OCI-LY1 (cell line): ENCODE results near the gene IL13.

ENCODE experiments used
- H2AFZ ChIP-seq: fragments of 200-600 bp; sonication (generic), shearing (Covaris generic); 2 replicates; pipeline ENCODE4 v1.6.0; 2014; ENCODE audit warnings: antibody characterized with exemption, mild to moderate bottlenecking, low read length
- H3F3A ChIP-seq: fragments of 200-600 bp; sonication (generic), shearing (Covaris generic); 2 replicates; pipeline ENCODE4 v1.6.0; 2014; ENCODE audit warnings: mild to moderate bottlenecking, antibody characterized with exemption, low read length, moderate library complexity; ENCODE audit not compliant: insufficient read depth
- H3K27ac ChIP-seq: fragments of 200-600 bp; sonication (generic); 2 replicates; pipeline ENCODE4 v1.5.1; 2014; ENCODE audit warnings: low read length, mixed run types, mild to moderate bottlenecking, low read depth; ENCODE audit not compliant: poor library complexity, severe bottlenecking
- H3K27me3 ChIP-seq: fragments of 200-600 bp; sonication (generic); 2 replicates; pipeline ENCODE4 v1.6.0; 2014; ENCODE audit warnings: antibody characterized with exemption, mild to moderate bottlenecking, low read length, moderate library complexity; ENCODE audit not compliant: insufficient read depth
- H3K36me3 ChIP-seq: fragments of 200-600 bp; sonication (generic); 2 replicates; pipeline ENCODE4 v1.6.1; 2014; ENCODE audit warnings: mild to moderate bottlenecking, antibody characterized with exemption, low read length, moderate library complexity, mixed read lengths; ENCODE audit not compliant: insufficient read depth
- H3K4me1 ChIP-seq: fragments of 200-600 bp; sonication (generic); 2 replicates; pipeline ENCODE4 v1.5.1; 2014; ENCODE audit warnings: mild to moderate bottlenecking, low read length, moderate library complexity; ENCODE audit not compliant: insufficient read depth, severe bottlenecking
- H3K4me2 ChIP-seq: fragments of 200-600 bp; sonication (generic), shearing (Covaris generic); 2 replicates; pipeline ENCODE4 v1.6.1; 2014; ENCODE audit warnings: low read length
- H3K4me3 ChIP-seq: fragments of 200-600 bp; sonication (generic); 2 replicates; pipeline ENCODE4 v1.5.1; 2014; ENCODE audit warnings: low read length, low read depth, mild to moderate bottlenecking, mixed read lengths; ENCODE audit not compliant: poor library complexity, severe bottlenecking
- H3K79me2 ChIP-seq: fragments of 200-600 bp; shearing (Covaris generic); 2 replicates; pipeline ENCODE4 v1.6.1; 2016; ENCODE audit warnings: mixed run types, low read length, mixed read lengths; ENCODE audit not compliant: insufficient read depth
- H3K9ac ChIP-seq: fragments of 200-600 bp; sonication (generic), shearing (Covaris generic); 2 replicates; pipeline ENCODE4 v1.6.1; 2014; ENCODE audit warnings: mild to moderate bottlenecking, low read length, mixed read lengths
- H3K9me2 ChIP-seq: fragments of 200-600 bp; sonication (generic), shearing (Covaris generic); 2 replicates; pipeline ENCODE4 v1.6.1; 2014; ENCODE audit warnings: low read depth, mild to moderate bottlenecking, low read length, mixed read lengths
- H3K9me3 ChIP-seq: fragments of 200-600 bp; shearing (Covaris generic); 2 replicates; pipeline ENCODE4 v1.6.1; 2014; ENCODE audit warnings: low read length, mixed read lengths
- H4K20me1 ChIP-seq: fragments of 200-600 bp; sonication (generic), shearing (Covaris generic); 2 replicates; pipeline ENCODE4 v1.6.0; 2016; ENCODE audit warnings: mild to moderate bottlenecking, low read length; ENCODE audit not compliant: insufficient read depth
- EZH2 ChIP-seq: fragments of 200-600 bp; sonication (generic), shearing (Covaris generic); IDR thresholded peaks from 2 replicates; pipeline ENCODE4 v1.8.0; 2017; ENCODE audit warnings: borderline replicate concordance, mixed run types, mild to moderate bottlenecking, antibody characterized with exemption, low read length, moderate library complexity, mixed read lengths
- TF ChIP-seq, protein P1 (sequence below): fragments of 200-600 bp; sonication (generic), shearing (Covaris generic); IDR thresholded peaks from 2 replicates; pipeline ENCODE4 v1.5.1; 2017; ENCODE audit warnings: mild to moderate bottlenecking, antibody characterized with exemption, low read length, moderate library complexity, mixed read lengths

IL13 gene

DNA sequence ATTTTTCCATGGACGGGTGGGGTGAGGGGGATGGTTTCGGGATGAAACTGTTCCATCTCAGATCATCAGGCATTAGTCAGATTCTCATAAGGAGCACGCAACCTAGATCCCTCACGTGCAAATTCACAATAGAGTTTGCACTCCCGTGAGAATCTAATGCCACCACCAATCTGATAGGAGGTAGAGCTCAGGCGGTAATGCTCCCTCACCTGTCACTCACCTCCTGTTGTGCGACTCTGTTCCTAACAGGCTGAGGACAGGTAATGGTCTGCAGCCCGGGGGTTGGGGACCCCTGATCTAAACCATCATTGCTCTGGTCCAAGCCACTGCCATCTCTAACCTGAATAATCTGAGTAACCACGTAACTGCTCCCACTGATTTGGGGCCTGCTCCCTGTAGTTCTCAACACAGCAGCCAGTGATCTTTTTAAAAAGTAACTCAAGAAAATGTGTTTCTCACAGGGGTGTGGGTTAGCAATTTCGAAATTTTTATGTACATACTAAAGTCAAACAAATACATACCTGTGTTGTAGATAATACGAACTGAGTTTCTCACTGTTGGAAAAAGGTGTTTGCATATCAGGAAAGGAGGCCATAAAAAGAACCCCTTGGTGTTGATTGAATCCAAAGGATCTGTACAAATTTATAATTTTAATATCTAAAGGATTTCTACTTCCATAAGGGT is 11.2 kb upstream of the IL13 start:
- H3K9me2 ChIP-seq: no peaks in the 10 kb centered on the region
- no peaks in the 10 kb centered on the region for H4K20me1 ChIP-seq
- no peak overlapping the region for H2AFZ ChIP-seq
- H3F3A ChIP-seq: no peaks in the 10 kb centered on the region
- peaks cover 3% of the 10 kb centered on the region; the same call in 1 of the 2 replicates for H3K9me3 ChIP-seq
- no peaks in the 10 kb centered on the region for H3K4me1 ChIP-seq
- H3K27me3 ChIP-seq: no peaks in the 10 kb centered on the region
- H3K27ac ChIP-seq: no peak overlapping the region
- no peak for TF ChIP-seq EZH2
- TF ChIP-seq, protein P1, sequence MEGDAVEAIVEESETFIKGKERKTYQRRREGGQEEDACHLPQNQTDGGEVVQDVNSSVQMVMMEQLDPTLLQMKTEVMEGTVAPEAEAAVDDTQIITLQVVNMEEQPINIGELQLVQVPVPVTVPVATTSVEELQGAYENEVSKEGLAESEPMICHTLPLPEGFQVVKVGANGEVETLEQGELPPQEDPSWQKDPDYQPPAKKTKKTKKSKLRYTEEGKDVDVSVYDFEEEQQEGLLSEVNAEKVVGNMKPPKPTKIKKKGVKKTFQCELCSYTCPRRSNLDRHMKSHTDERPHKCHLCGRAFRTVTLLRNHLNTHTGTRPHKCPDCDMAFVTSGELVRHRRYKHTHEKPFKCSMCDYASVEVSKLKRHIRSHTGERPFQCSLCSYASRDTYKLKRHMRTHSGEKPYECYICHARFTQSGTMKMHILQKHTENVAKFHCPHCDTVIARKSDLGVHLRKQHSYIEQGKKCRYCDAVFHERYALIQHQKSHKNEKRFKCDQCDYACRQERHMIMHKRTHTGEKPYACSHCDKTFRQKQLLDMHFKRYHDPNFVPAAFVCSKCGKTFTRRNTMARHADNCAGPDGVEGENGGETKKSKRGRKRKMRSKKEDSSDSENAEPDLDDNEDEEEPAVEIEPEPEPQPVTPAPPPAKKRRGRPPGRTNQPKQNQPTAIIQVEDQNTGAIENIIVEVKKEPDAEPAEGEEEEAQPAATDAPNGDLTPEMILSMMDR: no peak
- no peak overlapping the region for H3K9ac ChIP-seq
- H3K4me2 ChIP-seq: no peak overlapping the region
- no peak overlapping the region for H3K4me3 ChIP-seq
- H3K79me2 ChIP-seq: no peaks in the 10 kb centered on the region
- peaks cover 27% of the 10 kb centered on the region for H3K36me3 ChIP-seq

DNA sequence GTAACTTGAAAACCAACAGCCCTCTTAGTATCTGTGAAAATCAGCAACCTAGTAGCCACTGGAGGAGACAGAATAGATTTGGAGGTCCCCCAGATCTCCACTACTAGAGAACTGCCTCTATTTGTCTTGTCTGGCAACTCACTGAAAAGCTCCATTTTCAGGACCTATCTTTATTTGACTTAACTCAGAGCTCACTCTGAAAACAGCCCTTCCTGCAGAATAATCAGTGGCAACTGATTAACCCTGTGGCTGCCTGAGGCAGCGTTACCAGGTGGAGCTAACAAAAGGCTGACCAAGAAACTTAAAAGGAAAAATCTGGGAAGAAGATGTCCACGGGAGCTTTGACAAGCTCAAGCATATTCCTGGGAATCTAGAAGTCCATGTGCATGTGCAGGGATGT is 10.5 kb upstream of the IL13 start:
- Histone ChIP-seq H3K4me2 (no peak overlapping the region), H3K9me3 (peaks cover 3% of the 10 kb centered on the region; the same call in 1 of the 2 replicates), H4K20me1 (no peaks in the 10 kb centered on the region), H3K27ac (no peak overlapping the region), H3K9ac (no peak overlapping the region), H3K79me2 (no peaks in the 10 kb centered on the region), H3K4me3 (no peak overlapping the region), H2AFZ (no peak overlapping the region), H3K36me3 (peaks cover 20% of the 10 kb centered on the region), H3K9me2 (no peaks in the 10 kb centered on the region), H3K4me1 (no peaks in the 10 kb centered on the region), H3F3A (no peaks in the 10 kb centered on the region), H3K27me3 (no peaks in the 10 kb centered on the region)
- TF ChIP-seq, protein P1: no peak
- TF ChIP-seq EZH2: no peak

DNA sequence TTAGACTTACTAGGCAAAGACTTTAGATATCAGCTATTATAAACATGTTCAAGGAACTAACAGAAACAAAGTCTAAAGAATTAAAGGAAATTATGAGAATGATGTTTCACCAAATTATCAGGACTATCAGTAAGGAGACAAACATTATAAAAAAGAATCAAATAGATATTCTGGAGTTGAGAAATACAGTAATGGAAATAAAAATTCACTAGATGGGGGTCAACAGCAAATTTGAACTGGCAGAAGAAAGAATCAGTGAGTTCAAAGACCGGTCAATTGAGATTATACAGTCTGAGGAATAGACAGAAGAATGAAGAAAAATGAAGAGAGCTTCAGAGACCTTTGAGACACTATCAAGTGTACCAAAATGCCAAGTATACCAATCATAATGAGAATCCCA is 9.6 kb upstream of the IL13 start:
- H2AFZ ChIP-seq: no peak overlapping the region
- H3K27ac ChIP-seq: no peak overlapping the region
- H3K79me2 ChIP-seq: no peaks in the 10 kb centered on the region
- no peaks in the 10 kb centered on the region for H3K27me3 ChIP-seq
- no peaks in the 10 kb centered on the region for H3K4me1 ChIP-seq
- H3K9me2 ChIP-seq: no peaks in the 10 kb centered on the region
- peaks cover 3% of the 10 kb centered on the region; the same call in 1 of the 2 replicates for H3K9me3 ChIP-seq
- H3K9ac ChIP-seq: no peak overlapping the region
- TF ChIP-seq, protein P1: no peak
- TF ChIP-seq EZH2: no peak
- no peak overlapping the region for H3K4me3 ChIP-seq
- H3F3A ChIP-seq: no peaks in the 10 kb centered on the region
- no peaks in the 10 kb centered on the region for H4K20me1 ChIP-seq
- H3K36me3 ChIP-seq: peaks cover 11% of the 10 kb centered on the region
- no peak overlapping the region for H3K4me2 ChIP-seq
